PC-9 (cell line): ENCODE measurements around the gene STUM. TPM values are rescaled to one million over a fixed set of nuclear protein-coding genes. Genes with fewer than 3 reads are reported as not detected.

Source experiments
- BruUV-seq: library from RNA; stranded (reverse); fragments of 400-500 nt; replicated peaks from 2 replicates; lab custom pipeline; 2021; lab: Mats Ljungman, UMichigan
- CTCF ChIA-PET: fragments of 300-600 bp; sonication (Branson Sonifier 250); formaldehyde crosslinking; loops from one replicate; lab custom pipeline; 2022; ENCODE audit warnings: antibody characterized with exemption; lab: Charles Lee
- POLR2A ChIA-PET: fragments of 300-600 bp; sonication (Branson Sonifier 250); formaldehyde crosslinking; loops from one replicate; lab custom pipeline; 2022; ENCODE audit warnings: antibody characterized with exemption; ENCODE audit not compliant: unreplicated experiment; lab: Charles Lee
- DNase-seq, 2 experiments: peaks; one replicate each; pipeline versions ENCODE4 v3.0.0 to v3.0.0-alpha.2; 2015 to 2022; ENCODE audit warnings: mixed read lengths in 1 of 2
- H2AFZ ChIP-seq: fragments of 200-600 bp; sonication (generic); 2 replicates; pipeline ENCODE4 v1.8.1; 2017; ENCODE audit warnings: antibody characterized with exemption
- H3F3A ChIP-seq: fragments of 200-600 bp; sonication (generic); 2 replicates; pipeline ENCODE4 v1.8.1; 2017; ENCODE audit warnings: antibody characterized with exemption, mild to moderate bottlenecking, low read depth; ENCODE audit not compliant: insufficient read depth
- H3K27ac ChIP-seq: fragments of 200-600 bp; sonication (generic); 2 replicates; pipeline ENCODE4 v1.6.1; 2016; ENCODE audit warnings: mixed run types
- H3K27me3 ChIP-seq: fragments of 200-600 bp; sonication (generic); 2 replicates; pipeline ENCODE4 v1.6.1; 2016; ENCODE audit warnings: low read depth, mixed run types; ENCODE audit not compliant: insufficient read depth
- H3K36me3 ChIP-seq: fragments of 200-600 bp; sonication (generic); 2 replicates; pipeline ENCODE4 v1.6.1; 2016; ENCODE audit warnings: low read depth, mixed run types
- H3K4me1 ChIP-seq: fragments of 200-600 bp; sonication (generic); replicated peaks from 2 replicates; pipeline ENCODE4 v1.6.1; 2016; ENCODE audit warnings: mixed run types; ENCODE audit not compliant: insufficient read depth
- H3K4me2 ChIP-seq: fragments of 200-600 bp; sonication (generic); 2 replicates; pipeline ENCODE4 v1.6.1; 2017; ENCODE audit warnings: mixed run types
- H3K4me3 ChIP-seq: fragments of 200-600 bp; sonication (generic); 2 replicates; pipeline ENCODE4 v1.6.1; 2016; ENCODE audit warnings: mixed run types
- H3K79me2 ChIP-seq: fragments of 200-600 bp; sonication (generic); 2 replicates; pipeline ENCODE4 v1.6.1; 2017; ENCODE audit warnings: low read depth, mixed run types
- H3K9me2 ChIP-seq: fragments of 200-600 bp; sonication (generic); 2 replicates; pipeline ENCODE4 v1.8.1; 2017; ENCODE audit warnings: mild to moderate bottlenecking; ENCODE audit not compliant: insufficient read depth
- H3K9me3 ChIP-seq: fragments of 200-600 bp; sonication (generic); 2 replicates; pipeline ENCODE4 v1.8.1; 2016; ENCODE audit warnings: low read depth; ENCODE audit not compliant: insufficient read depth
- H4K20me1 ChIP-seq: fragments of 200-600 bp; sonication (generic); 2 replicates; pipeline ENCODE4 v1.8.1; 2017; ENCODE audit not compliant: insufficient read depth
- EZH2 ChIP-seq: fragments of 200-600 bp; sonication (generic); IDR thresholded peaks from 2 replicates; pipeline ENCODE4 v1.8.0; 2017; ENCODE audit warnings: antibody characterized with exemption, low read depth
- intact Hi-C: fragments of 100-400 bp; cut with micrococcal nuclease; formaldehyde crosslinking; loops from one replicate; pipeline ENCODE4 v1.10.0; 2022; ENCODE audit not compliant: unreplicated experiment
- total RNA-seq: library from RNA; stranded (reverse); gene quantifications from 2 replicates; pipeline ENCODE4 v1.2.3, GENCODE V29; 2021
- TF ChIP-seq, protein P1 (sequence below): fragments of 200-600 bp; sonication (generic); conservative IDR thresholded peaks from 2 replicates; pipeline ENCODE4 v1.6.1; 2017; ENCODE audit warnings: mixed run types, antibody characterized with exemption, mild to moderate bottlenecking, moderate library complexity

STUM gene
- total RNA-seq, 1 experiment from 2014 or later, result not detected

DNA sequence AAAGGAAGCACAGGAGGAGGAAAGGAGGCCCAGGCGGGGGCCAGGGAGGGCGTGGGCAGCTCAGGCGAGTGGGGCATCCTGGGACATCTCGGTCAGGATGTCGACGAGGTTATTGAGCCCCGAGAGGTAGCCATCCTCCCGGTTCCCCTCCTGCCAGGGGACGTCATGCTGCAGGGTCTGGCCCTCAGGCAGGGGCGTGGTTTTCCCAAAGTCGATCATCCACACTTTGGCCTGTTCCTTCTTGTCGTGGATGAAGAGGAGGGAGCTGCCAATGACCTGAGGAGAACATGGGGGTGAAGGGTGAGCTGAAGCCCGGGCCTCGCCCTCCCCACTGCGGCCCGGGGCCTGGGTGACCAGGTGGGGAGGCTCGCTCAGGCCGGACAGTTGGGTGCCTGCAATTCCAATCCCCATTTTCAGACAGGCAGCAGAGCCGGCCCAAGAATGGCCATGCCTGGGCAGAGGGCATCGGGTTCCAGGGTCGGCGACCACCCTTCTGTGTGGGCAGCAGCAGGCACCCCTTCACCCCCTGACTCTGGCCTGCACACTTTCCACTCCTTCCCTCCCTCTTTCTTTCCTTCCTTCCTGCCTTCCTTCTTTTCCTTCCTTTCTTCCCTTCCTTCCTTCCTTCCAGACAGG, 86.2 kb downstream of the STUM start:
- Histone ChIP-seq H3K27ac (no peak overlapping the region), H3F3A (peaks cover 5% of the 10 kb centered on the region), H3K36me3 (no peaks in the 10 kb centered on the region), H3K4me1 (peaks cover 22% of the 10 kb centered on the region), H2AFZ (no peak overlapping the region), H3K27me3 (no peaks in the 10 kb centered on the region), H3K4me3 (no peak overlapping the region), H3K4me2 (peak overlapping the region; percentile 33; the same call in 1 of the 2 replicates), H3K9me2 (no peaks in the 10 kb centered on the region), H3K9me3 (no peaks in the 10 kb centered on the region), H3K79me2 (no peaks in the 10 kb centered on the region), H4K20me1 (no peaks in the 10 kb centered on the region)
- no TSS peak for BruUV-seq
- TF ChIP-seq, protein P1, sequence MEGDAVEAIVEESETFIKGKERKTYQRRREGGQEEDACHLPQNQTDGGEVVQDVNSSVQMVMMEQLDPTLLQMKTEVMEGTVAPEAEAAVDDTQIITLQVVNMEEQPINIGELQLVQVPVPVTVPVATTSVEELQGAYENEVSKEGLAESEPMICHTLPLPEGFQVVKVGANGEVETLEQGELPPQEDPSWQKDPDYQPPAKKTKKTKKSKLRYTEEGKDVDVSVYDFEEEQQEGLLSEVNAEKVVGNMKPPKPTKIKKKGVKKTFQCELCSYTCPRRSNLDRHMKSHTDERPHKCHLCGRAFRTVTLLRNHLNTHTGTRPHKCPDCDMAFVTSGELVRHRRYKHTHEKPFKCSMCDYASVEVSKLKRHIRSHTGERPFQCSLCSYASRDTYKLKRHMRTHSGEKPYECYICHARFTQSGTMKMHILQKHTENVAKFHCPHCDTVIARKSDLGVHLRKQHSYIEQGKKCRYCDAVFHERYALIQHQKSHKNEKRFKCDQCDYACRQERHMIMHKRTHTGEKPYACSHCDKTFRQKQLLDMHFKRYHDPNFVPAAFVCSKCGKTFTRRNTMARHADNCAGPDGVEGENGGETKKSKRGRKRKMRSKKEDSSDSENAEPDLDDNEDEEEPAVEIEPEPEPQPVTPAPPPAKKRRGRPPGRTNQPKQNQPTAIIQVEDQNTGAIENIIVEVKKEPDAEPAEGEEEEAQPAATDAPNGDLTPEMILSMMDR, result no peak
- no peak for TF ChIP-seq EZH2
- DNase-seq, result no peak
- CTCF ChIA-PET, result no interaction called here
- POLR2A ChIA-PET, result no interaction called here
- intact Hi-C loops, result loop anchor here (1.0 to 2.0 kb wide), 2 partner anchors 194 to 802 kb away; no protein-coding TSS in a partner anchor

DNA sequence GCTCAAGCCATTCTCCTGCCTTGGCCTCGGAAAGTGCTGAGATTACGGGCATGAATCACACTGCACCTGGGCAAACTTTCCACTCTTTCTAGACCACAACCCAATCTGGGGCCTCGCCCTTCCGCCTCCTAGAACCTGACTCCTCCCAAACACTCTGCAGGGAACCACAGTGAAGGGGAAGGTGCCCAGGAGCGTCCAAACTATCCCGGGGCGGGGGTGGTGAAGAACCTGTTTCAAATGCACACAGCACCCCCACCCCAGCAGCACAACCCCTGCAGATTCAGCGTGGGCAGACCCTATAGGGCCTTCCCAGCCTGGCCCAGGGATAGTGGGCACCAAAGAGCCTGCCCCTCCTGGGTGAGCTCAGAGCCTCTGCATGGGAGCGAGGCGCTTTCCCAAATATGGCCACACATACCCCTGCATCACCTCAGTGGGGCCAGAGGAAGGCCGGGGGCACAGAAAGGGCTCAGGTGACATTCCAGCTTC, 86.9 kb downstream of the STUM start:
- Histone ChIP-seq H3K9me3 (no peaks in the 10 kb centered on the region), H3K4me1 (peaks cover 22% of the 10 kb centered on the region), H3K27ac (no peak overlapping the region), H3K4me3 (no peak overlapping the region), H4K20me1 (no peaks in the 10 kb centered on the region), H3K36me3 (no peaks in the 10 kb centered on the region), H3K27me3 (no peaks in the 10 kb centered on the region), H3K79me2 (no peaks in the 10 kb centered on the region), H3F3A (peaks cover 5% of the 10 kb centered on the region), H2AFZ (no peak overlapping the region), H3K9me2 (no peaks in the 10 kb centered on the region), H3K4me2 (peak overlapping the region; percentile 33)
- ChIA-PET CTCF (no interaction called here), POLR2A (no interaction called here)
- TF ChIP-seq, protein P1, result no peak
- TF ChIP-seq EZH2, result no peak
- intact Hi-C loops, result loop anchor here (2.0 kb wide), 1 partner anchor 801 kb away; no protein-coding TSS in a partner anchor
- peak; percentile 20 to 71 for DNase-seq
- no TSS peak for BruUV-seq

DNA sequence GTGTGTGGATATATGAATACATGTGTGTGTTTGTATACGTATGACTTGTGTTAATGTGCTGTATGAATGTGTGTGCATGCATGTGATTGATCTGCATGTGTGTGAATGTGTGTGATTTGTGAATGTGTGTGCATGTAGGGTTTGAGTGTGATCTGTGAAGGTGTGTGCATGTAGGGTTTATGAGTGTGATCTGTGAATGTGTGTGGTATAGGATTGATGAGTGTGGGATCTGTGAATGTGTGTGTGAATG, 88.2 kb downstream of the STUM start:
- H4K20me1 ChIP-seq, result no peaks in the 10 kb centered on the region
- H3K4me3 ChIP-seq, result no peak overlapping the region
- no peaks in the 10 kb centered on the region for H3K79me2 ChIP-seq
- no peak overlapping the region for H2AFZ ChIP-seq
- TF ChIP-seq, protein P1, result no peak
- TF ChIP-seq EZH2, result no peak
- CTCF ChIA-PET, result no interaction called here
- no peaks in the 10 kb centered on the region for H3K9me2 ChIP-seq
- POLR2A ChIA-PET, result no interaction called here
- H3K27ac ChIP-seq, result no peak overlapping the region
- no peaks in the 10 kb centered on the region for H3K9me3 ChIP-seq
- H3F3A ChIP-seq, result peaks cover 5% of the 10 kb centered on the region
- H3K4me2 ChIP-seq, result no peak overlapping the region
- no peak for DNase-seq
- BruUV-seq, result no TSS peak
- H3K27me3 ChIP-seq, result no peaks in the 10 kb centered on the region
- no peaks in the 10 kb centered on the region for H3K36me3 ChIP-seq
- intact Hi-C loops, result no loop called here
- H3K4me1 ChIP-seq, result peaks cover 22% of the 10 kb centered on the region
